ENCODE measurements around the gene LGSN.
"Not testable (repeated sequence)": the region's sequence is repeated elsewhere in the genome, so short reads cannot be mapped to it uniquely, and the experiment has no call there.

Gene LGSN
- 0 to 0.68 (median 0.06) reads per million in 9 experiments for total RNA-seq

- no peak within 1 kb of the TSS for H3K27ac Mint-ChIP-seq
- H3K4me1 Mint-ChIP-seq (ENCODE audit: low read depth in 2 of 2) = no peaks in the 10 kb centered on the region
- DNase-seq (no peak), ATAC-seq (replicated peaks) (no peak)
- no peak within 1 kb of the TSS for H3K4me3 Mint-ChIP-seq
- no peaks in the 10 kb centered on the region for H3K9me3 Mint-ChIP-seq
- H3K36me3 Mint-ChIP-seq (ENCODE audit: insufficient read depth) = no peaks in the 10 kb centered on the region
- H3K27me3 Mint-ChIP-seq = no peaks in the 10 kb centered on the region
Measured at GRCh38 chr6:63319939-63320338, at the start of gene LGSN. Gene LGSN (minus strand): TSS chr6:63319983. CDS start chr6:63319943, 40 bp downstream.

- no peak overlapping the region for H3K27ac Mint-ChIP-seq
- H3K4me1 Mint-ChIP-seq (ENCODE audit: low read depth in 2 of 2) = no peaks in the 10 kb centered on the region
- no peaks in the 10 kb centered on the region for H3K36me3 Mint-ChIP-seq (ENCODE audit: insufficient read depth)
- H3K4me3 Mint-ChIP-seq = no peak overlapping the region
- no peaks in the 10 kb centered on the region for H3K27me3 Mint-ChIP-seq
- H3K9me3 Mint-ChIP-seq = peaks cover 5 to 12% of the 10 kb centered on the region in 2 donors
- ATAC-seq (replicated peaks) (no peak), DNase-seq (no peak)
Measured at GRCh38 chr6:63368347-63368746, 48.6 kb upstream of the LGSN start.

GRCh38 chr6:63362500-63363120 is 42.8 kb upstream of the LGSN start:
- ATAC-seq (replicated peaks); H3K9me3 Mint-ChIP-seq; H3K4me3 Mint-ChIP-seq; H3K36me3 Mint-ChIP-seq (ENCODE audit: insufficient read depth); H3K27ac Mint-ChIP-seq; DNase-seq; H3K27me3 Mint-ChIP-seq; H3K4me1 Mint-ChIP-seq (ENCODE audit: low read depth in 2 of 2): not testable (repeated sequence)

- not testable (repeated sequence) for H3K4me1 Mint-ChIP-seq (ENCODE audit: low read depth in 2 of 2); ATAC-seq (replicated peaks); H3K27ac Mint-ChIP-seq; H3K9me3 Mint-ChIP-seq; DNase-seq; H3K36me3 Mint-ChIP-seq (ENCODE audit: insufficient read depth); H3K27me3 Mint-ChIP-seq; H3K4me3 Mint-ChIP-seq
Measured at GRCh38 chr6:63357384-63357783, 37.6 kb upstream of the LGSN start.

- ATAC-seq (replicated peaks) (no peak), DNase-seq (no peak)
- Mint-ChIP-seq H3K27ac (no peak overlapping the region), H3K4me1 (ENCODE audit: low read depth in 2 of 2) (peaks cover 4 to 5% of the 10 kb centered on the region in 2 donors), H3K9me3 (peaks cover 0 to 4% of the 10 kb centered on the region in 2 donors), H3K27me3 (no peaks in the 10 kb centered on the region), H3K36me3 (ENCODE audit: insufficient read depth) (no peaks in the 10 kb centered on the region), H3K4me3 (no peak overlapping the region)
Measured at GRCh38 chr6:63355632-63356031, 35.8 kb upstream of the LGSN start.

GRCh38 chr6:63353286-63353630 is 33.5 kb upstream of the LGSN start:
- Mint-ChIP-seq H3K27ac (no peak overlapping the region), H3K9me3 (no peaks in the 10 kb centered on the region), H3K36me3 (ENCODE audit: insufficient read depth) (no peaks in the 10 kb centered on the region), H3K27me3 (no peaks in the 10 kb centered on the region), H3K4me3 (no peak overlapping the region), H3K4me1 (ENCODE audit: low read depth in 2 of 2) (peaks cover 4 to 5% of the 10 kb centered on the region in 2 donors)
- no peak for ATAC-seq (replicated peaks)
- no peak for DNase-seq

- Mint-ChIP-seq H3K4me3 (no peak overlapping the region), H3K4me1 (ENCODE audit: low read depth in 2 of 2) (peaks cover 4 to 5% of the 10 kb centered on the region in 2 donors), H3K36me3 (ENCODE audit: insufficient read depth) (no peaks in the 10 kb centered on the region), H3K9me3 (no peaks in the 10 kb centered on the region), H3K27me3 (no peaks in the 10 kb centered on the region), H3K27ac (peak overlapping the region in 1 of 2 donors; percentile 18)
- DNase-seq = no peak
- peak; percentile 27 for ATAC-seq (replicated peaks)
Measured at GRCh38 chr6:63352544-63353285, 32.9 kb upstream of the LGSN start.

- no peaks in the 10 kb centered on the region for H3K36me3 Mint-ChIP-seq (ENCODE audit: insufficient read depth)
- H3K27me3 Mint-ChIP-seq = no peaks in the 10 kb centered on the region
- peaks cover 4 to 5% of the 10 kb centered on the region in 2 donors for H3K4me1 Mint-ChIP-seq (ENCODE audit: low read depth in 2 of 2)
- peak overlapping the region in 1 of 2 donors; percentile 18 for H3K27ac Mint-ChIP-seq
- no peak for DNase-seq
- no peak overlapping the region for H3K4me3 Mint-ChIP-seq
- ATAC-seq (replicated peaks) = no peak
- H3K9me3 Mint-ChIP-seq = no peaks in the 10 kb centered on the region
Measured at GRCh38 chr6:63352069-63352543, 32.3 kb upstream of the LGSN start.

GRCh38 chr6:63349401-63349800 is 29.6 kb upstream of the LGSN start:
- no peaks in the 10 kb centered on the region for H3K27me3 Mint-ChIP-seq
- peaks cover 0 to 2% of the 10 kb centered on the region in 2 donors for H3K9me3 Mint-ChIP-seq
- H3K36me3 Mint-ChIP-seq (ENCODE audit: insufficient read depth) = no peaks in the 10 kb centered on the region
- peaks cover 4 to 5% of the 10 kb centered on the region in 2 donors for H3K4me1 Mint-ChIP-seq (ENCODE audit: low read depth in 2 of 2)
- H3K27ac Mint-ChIP-seq = no peak overlapping the region
- no peak overlapping the region for H3K4me3 Mint-ChIP-seq
- ATAC-seq (replicated peaks) = no peak
- no peak for DNase-seq

GRCh38 chr6:63348836-63349235 is 29.1 kb upstream of the LGSN start:
- Mint-ChIP-seq H3K4me1 (ENCODE audit: low read depth in 2 of 2) (peaks cover 4 to 5% of the 10 kb centered on the region in 2 donors), H3K27me3 (no peaks in the 10 kb centered on the region), H3K4me3 (no peak overlapping the region), H3K27ac (no peak overlapping the region), H3K9me3 (peaks cover 0 to 2% of the 10 kb centered on the region in 2 donors), H3K36me3 (ENCODE audit: insufficient read depth) (no peaks in the 10 kb centered on the region)
- DNase-seq (no peak), ATAC-seq (replicated peaks) (no peak)

GRCh38 chr6:63347599-63347998 is 27.8 kb upstream of the LGSN start:
- DNase-seq (no peak), ATAC-seq (replicated peaks) (no peak)
- Mint-ChIP-seq H3K27me3 (no peaks in the 10 kb centered on the region), H3K27ac (no peak overlapping the region), H3K36me3 (ENCODE audit: insufficient read depth) (no peaks in the 10 kb centered on the region), H3K4me1 (ENCODE audit: low read depth in 2 of 2) (peaks cover 3% of the 10 kb centered on the region in 2 donors), H3K4me3 (no peak overlapping the region), H3K9me3 (peaks cover 0 to 2% of the 10 kb centered on the region in 2 donors)

GRCh38 chr6:63346217-63346835 is 26.5 kb upstream of the LGSN start:
- Mint-ChIP-seq H3K27me3 (no peaks in the 10 kb centered on the region), H3K27ac (no peak overlapping the region), H3K36me3 (ENCODE audit: insufficient read depth) (no peaks in the 10 kb centered on the region), H3K9me3 (peaks cover 0 to 2% of the 10 kb centered on the region in 2 donors), H3K4me1 (ENCODE audit: low read depth in 2 of 2) (no peaks in the 10 kb centered on the region), H3K4me3 (no peak overlapping the region)
- no peak for ATAC-seq (replicated peaks)
- DNase-seq = no peak

- Mint-ChIP-seq H3K4me1 (ENCODE audit: low read depth in 2 of 2) (no peaks in the 10 kb centered on the region), H3K36me3 (ENCODE audit: insufficient read depth) (no peaks in the 10 kb centered on the region), H3K9me3 (peaks cover 4 to 11% of the 10 kb centered on the region in 2 donors), H3K27ac (no peak overlapping the region), H3K27me3 (no peaks in the 10 kb centered on the region), H3K4me3 (no peak overlapping the region)
- DNase-seq = no peak
- ATAC-seq (replicated peaks) = no peak
Measured at GRCh38 chr6:63340351-63340750, 20.6 kb upstream of the LGSN start.

GRCh38 chr6:63334652-63335051 is 14.9 kb upstream of the LGSN start:
- H3K27me3 Mint-ChIP-seq; H3K4me3 Mint-ChIP-seq; ATAC-seq (replicated peaks); DNase-seq; H3K4me1 Mint-ChIP-seq (ENCODE audit: low read depth in 2 of 2); H3K27ac Mint-ChIP-seq; H3K36me3 Mint-ChIP-seq (ENCODE audit: insufficient read depth); H3K9me3 Mint-ChIP-seq: not testable (repeated sequence)
